Midbrain (tissue), 1 donor: ENCODE measurements around the gene MTA2.

ENCODE experiments used
- DNase-seq: peaks from one replicate; lab custom pipeline; 2025; lab: John Stamatoyannopoulos, UW

The MTA2 gene

DNA sequence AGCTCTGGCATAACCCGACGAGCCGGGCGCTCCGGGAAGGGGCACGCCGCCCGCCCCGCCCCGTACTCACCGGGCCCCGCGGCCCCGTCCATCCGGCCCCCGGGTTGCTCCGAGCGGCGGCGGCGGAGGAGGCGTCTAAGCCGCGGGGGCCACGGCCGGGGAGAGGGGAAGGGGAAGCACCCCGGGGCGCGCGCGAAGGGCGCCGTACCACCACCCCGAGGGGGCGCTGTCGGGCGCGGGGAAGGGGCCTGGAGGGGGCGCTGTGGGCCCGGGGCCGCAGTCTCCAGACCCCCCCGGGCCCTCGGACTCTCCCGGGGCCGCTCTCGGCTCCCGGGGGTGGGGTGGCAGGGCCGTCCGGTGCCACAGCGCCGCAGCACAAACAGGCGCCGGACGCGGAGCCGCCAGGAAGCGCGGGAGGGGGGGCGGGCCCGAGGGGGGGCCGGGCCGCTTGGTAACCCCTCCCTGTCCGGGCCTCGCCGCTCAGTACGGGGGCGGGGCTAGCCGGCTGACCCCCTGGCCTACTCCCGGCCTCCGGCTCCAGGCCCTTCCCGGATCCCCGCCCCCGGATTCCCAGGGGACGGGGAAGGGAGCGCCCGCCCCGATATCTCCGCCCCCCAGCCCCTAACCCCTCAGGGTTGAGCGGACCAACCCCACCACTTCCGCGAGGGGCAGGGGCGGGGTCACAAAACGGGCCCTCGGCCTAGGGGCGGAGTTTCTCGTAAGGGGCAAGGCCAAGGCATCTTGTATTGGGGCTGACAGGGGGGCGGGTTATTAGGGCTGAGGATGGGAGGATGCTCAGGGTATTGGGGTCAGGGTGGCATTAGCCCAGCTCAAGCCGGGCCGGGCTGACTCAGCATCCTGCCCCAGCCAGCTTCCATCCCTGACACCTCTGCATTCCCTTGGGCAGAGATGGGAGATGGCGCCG lies 11.0 kb upstream of the MTA2 start, which contains the start of the genes EML3 and ROM1:
Gene EML3 (minus strand): TSS at position 410 of the 925 bp plus-strand sequence. CDS start 318 bp downstream, at position 92.
Gene ROM1 (plus strand): TSS at position 892 of the 925 bp plus-strand sequence. CDS start 25 bp downstream, at position 917.
- DNase-seq, result peak; percentile 87

DNA sequence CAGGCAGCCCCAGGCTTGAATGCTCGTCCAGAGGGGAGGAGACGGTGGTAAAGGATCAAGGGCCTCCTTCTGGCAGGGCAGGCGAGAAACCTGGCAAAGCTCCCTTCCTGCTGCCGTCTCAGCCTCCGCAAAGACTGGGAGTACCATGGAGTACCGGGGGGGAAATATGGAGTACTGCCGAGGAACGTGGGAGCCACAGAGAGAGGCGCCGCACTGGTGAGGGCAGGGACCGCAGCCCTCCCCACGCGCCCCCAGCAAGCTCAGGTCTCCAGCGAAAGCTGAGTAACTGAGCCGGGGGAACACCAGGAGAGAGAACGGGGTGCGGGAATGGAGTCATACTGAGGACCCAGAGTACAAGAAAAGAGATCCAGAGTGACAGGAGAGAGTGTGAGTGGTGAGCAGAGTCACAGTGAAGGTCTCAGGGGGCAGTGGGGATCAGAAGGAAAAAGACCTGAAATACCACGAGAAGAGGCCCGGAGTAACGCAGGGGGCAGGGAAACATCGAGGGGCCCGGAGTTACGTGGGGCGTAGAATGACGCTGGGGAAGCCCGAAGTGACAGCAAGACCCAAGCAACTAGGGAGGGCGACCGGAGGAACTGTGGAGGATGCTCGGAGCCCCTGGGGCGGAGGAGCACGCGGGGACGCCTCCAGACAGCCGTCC lies 10.2 kb upstream of the MTA2 start:
- DNase-seq, result peak; percentile 18

DNA sequence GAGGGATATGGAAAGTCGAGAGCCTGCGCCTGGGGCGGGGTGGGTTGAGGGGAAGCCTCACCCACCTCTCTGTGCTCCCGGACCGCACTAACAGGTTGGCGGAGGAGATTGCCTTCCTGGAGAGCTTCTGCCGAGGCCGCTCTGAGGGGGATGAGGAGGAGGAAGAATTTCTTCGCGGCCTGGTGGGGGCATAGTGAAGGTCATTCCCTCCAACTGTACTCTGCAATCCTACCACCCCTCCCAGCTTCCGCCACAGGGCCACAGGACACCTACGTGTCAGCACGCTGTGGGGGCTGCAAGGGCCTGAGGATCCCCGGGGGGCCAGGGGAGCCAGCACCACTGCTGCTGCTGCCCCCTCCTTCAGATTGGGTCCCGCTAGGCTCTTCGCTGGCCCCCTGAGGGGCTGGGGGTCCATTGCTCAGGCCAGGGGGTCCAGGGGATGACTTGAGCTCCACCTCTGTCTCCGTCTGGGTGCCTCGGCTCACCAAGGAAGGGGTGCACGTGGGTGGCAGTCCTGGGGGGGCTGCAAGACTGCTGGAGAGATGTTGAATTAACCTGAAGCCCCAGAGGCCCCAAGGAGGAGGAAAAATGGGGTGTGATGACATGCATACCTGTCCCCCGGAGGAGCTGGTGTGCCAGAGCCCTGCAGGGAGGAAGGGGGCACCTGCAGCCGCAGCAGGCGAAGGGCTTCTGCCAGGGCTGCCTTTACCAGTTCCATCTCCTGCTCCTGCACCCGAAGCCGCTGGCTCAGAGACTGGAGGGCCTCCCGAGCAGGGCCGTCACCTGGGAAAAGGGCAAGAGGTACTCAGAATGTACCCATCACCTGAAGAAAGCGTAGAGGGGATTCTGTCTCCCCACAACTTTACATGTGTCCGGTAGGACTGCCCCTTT lies 9.4 kb upstream of the MTA2 start:
- no peak for DNase-seq

DNA sequence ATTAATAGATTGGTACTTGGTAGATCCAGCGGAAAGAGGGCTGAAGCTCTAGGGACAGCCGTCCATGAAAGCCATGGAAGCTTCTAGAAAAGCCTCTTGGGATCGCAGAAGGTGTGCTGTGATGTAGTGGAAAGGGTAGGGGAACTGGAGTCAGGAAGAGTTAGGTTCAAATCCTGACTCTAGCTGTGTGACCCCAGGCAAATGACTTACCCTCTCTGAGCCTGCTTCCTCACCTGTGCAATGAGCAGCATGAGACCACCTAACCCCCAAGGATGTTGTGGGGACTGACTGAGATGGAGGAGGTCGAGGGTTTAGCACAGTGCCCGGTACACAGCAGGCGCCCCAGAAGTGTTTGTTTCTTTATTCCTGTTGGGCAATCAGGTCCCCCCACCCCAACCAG lies 8.7 kb upstream of the MTA2 start:
- DNase-seq, result no peak

DNA sequence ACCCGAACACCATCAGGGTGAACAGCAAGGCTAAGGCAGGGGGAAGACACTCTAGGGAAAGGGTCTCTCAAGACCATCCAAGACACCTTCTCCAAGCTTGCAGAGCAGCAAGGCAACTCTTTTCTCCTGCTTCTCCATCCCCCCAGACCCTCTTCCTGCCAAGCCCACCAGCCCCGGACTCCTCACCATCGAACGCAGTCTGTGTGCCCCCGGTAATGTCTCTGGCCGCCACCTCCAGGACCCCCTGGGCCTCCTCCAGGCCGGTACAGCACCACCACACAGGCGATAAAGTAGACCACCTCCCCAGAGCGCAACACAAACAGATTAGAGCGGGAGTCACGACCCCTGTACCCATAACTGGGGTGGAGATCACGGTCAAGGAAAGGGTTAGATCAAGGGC lies 7.1 kb upstream of the MTA2 start:
- DNase-seq, result no peak

DNA sequence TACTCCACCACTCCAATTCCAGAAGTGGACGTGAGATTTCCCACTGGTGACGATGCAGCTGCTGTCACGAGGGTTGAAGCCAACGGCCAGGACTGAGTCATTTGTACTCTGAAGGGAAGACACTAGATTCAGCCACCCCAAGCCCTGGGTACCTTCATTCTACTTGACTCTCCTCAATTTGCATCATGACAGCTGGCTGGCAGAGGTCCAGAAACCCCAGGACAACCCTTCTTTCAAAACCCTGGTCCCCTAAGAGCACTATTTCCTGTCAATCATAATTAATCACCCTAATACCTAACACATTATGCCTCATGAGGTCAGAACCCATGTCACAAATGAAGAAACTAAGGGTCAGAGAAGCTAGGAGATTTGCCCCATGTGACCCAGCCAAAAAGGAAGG lies 6.0 kb upstream of the MTA2 start:
- DNase-seq, result no peak

DNA sequence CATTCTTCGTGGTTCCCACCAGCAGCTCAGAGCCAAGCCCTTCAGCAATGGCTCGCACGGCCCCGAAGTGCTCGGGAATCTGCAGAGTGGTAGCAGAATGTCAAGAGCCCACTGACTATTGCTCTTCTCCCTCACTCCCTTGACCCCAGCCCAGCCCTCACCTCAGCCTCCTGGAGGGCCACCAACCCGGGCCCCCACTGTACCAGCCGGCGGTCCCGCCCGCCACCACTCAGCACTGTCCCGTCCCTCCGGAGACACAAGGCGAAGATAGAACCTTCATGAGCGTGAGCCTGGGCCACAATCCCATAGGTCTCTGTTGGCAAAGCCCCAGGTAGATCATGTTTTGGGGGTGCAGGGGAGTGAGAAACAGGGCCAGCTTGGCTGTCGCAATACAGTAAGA lies 4.2 kb upstream of the MTA2 start:
- no peak for DNase-seq

DNA sequence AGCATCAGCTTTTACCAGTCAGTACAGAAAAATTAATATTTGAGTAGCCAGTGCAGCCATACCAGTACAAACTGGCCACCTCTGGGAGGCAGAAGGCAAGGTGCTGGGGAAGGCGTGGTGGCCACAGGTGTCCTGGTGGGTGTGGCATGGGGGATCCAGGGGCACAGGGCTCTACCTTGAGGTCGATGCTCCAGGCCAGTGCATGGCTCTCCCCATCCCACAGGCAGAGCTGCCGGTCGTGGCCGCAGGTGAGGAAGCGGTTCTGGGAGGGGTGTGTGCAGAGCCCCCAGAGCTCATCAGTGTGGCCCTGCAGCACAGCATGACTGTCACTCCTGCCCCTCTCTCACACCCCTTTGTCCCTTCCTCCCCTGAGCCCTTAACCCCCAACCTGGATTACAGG lies 3.8 kb upstream of the MTA2 start:
- no peak for DNase-seq

DNA sequence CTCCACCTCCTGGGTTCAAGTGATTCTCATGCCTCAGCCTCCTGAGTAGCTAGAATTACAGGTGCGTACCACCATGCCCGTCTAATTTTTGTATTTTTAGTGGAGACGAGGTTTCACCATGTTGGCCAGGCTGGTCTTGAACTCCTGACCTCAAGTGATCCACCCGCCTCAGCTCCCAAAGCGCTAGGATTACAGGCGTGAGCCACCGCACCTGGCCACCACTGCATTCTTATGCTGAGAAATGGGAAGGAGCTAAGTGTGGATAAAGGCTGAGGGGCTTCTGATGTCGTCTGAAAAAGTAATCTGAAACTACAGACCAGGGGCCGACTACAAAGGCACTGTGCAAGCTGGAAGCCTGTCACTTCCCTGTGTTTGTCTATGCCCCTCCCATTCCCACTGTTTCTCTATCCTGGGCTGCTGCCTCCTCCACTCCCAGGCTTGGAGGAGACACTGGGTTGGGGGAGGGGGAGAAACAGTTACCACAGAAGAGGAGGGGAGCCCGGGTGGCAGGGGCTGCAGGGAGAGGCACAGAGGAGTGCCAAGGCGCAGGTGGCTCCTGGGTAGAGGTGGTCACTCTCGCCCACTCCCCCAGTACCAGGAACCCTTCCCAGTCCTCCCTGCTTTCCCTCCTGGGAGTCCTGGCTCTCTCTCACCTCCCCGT lies 2.9 kb upstream of the MTA2 start:
- no peak for DNase-seq

DNA sequence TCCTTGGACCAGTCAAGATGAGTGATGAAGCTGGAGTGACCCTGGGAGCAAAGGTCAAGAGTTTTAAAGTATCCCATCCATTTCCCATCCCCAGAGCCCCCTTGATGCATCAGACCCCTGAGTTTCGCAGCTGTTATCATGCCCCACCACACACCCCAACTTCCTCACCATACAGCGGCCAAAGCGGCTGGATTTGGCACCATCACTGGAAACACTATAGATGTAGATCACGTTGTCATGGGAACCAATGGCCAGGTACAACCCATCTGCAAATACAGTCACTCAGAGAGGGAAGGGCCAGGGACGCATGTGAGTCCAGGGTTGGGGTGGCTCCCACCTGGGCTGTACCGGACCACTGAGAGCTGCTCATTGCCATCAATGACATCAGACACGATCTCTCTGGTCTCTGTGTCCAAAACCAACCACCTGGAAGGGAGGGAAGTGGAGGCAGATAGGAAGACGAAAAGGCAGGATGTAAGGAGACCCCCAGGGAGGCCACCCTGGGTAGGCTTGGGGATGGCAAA lies 2.2 kb upstream of the MTA2 start:
- no peak for DNase-seq

DNA sequence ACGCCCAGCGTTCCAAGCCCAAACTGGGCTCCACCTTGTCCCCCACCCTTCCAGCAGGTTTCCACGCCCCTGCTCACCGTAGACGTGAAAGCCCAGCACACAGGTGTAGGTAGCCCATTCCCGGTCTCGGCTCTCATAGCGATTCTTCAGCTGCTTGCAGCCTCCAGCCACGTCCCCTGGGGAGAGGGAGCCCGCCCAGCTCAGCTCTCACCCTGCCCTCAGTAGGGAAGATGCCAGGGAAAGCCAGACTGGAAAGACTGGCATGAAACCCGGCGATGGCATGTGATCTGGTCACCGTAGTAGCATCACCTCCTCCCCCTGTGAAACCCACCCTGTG lies 1.4 kb upstream of the MTA2 start:
- no peak for DNase-seq

DNA sequence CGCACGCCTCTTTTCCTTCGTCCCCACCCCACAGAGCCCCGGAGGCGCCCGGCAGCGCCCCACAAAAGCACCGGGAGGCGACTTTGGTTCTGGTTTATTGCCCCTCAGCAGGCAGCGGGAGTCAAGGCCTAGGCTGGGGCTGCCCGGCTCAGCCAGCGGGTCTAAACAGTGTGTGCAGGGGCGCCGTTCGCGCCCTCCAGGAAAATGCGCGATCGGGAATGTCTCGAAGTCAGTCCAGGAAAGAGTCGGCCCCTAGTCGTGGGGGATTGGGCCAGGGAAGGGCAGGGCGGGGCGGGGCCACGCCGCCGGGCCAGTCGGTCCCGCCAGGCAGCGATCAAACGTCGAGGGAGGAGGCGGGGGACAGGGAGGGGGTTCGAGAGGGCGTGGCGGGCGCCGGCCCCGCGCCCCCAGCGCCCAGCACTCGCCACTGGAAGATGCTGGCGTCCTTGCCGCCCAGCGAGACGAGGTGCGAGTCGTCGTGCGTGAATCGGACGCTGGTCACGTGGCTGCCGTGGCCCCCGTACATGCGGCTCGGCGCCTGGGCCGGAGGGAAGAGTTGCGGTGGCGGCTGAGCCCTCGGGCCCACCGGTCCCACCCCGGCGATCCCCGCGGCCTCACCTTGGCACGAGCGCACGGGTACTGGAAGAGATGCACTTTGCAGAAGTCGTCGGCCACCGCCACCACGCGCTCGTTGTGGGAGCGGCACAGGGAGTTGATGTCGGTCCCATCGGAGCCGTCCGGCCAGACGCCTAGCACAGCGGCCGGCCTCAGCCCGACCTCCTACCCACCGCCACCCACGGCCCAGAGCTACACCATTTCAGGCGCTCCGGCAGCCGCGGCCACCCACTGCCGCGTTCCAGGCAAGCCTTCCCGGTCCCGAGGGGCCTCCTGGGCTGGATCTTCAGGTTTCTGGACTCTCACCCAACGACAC lies 741 bp upstream of the MTA2 start:
- peak; percentile 85 for DNase-seq

DNA sequence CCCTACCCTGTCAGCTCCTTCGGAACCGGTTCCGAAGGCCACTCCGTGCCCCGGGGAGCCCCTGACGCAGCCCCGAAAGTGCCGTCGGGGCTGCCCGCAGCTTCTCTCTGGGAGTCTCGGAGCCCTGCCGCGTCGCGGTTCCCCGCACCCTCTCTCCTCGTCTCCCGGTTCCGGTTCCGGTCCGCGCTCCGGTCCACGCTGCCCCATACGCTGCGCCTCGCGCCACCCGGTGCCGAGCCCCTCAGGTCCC lies 618 bp downstream of the MTA2 start:
- no peak for DNase-seq

DNA sequence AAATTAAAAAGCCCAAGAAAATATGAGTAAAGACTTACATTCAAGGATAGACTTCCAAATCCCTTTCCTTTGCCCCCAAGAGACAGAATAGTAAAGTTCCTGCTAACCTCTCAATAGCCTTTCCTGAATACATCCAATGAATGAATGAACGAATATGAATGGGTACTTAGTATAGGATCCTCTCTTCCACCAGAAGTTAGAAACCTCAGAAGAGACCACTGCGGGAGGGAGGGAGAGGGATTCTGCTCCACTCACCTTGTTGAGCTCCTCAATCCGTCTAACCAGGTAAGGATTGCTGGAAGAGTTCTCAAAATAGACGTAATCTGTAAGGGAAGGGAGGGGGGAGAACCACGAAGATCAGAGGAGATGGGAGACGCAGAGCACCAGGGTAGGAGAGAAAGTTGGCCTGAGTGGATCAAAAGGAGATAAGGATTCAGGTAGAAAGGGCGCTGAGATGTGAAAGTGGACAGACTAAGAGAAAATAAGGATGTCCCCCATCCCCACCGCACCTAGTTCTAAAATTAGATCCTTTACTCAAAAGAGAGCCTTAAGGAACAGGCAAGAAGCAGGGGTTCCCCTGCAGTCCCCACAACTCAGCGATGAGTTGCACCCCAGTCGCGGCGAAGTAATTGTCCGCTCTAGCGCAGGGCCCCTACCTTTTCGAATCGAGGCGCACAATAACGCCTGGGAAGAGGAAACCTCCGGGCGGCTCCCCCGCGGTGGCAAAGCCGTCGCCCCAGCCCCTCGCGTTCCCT lies 1.1 kb downstream of the MTA2 start:
- DNase-seq, result no peak

DNA sequence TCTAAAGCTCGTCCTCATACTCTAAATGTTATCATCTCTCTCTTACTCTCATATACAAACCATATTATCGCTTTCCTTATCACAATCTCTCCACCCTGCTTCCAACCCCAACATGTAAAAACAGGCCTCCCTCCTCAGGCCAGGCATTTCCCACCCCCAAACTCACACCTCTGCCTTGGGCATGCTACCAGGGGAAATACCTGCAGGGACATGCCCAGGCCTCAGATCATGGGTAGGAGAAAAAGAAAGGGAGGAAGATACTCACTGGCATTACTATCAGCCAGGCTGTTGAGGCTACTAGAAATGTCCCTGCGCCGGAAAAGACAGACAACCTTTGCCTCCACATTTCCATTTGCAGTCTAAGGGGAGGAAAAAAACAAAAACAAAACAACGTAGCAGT lies 1.8 kb downstream of the MTA2 start:
- DNase-seq, result no peak

DNA sequence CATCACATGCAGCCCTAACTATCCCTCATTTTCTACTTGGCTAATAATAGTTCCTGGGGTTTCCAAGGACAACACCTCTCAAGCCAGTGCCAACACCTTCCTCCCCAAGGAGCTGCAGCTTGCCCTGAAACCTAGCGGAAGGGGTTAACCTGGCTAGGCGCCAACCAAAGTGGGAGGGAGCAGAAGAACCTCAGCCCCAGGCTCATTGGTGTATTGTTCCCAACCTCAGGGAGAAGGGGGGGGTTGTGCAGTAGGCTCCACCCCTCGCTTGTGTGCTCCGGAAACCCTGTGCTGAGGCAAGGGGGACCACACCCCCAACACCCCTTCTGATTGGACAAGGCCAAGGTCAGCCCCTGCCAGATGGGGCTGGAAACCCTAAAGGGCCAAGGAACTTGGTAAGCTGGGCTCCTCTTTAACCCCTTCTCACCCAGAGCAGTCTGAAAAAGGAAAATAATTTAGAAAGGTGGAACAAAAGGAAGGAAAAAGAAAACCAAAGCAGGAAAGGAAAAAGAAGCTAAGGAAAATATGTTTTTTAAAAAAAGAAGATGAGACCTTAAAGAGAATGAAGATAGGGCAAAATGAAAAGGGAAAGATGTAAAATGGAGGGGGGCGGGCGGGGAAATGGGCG lies 2.5 kb downstream of the MTA2 start:
- peak; percentile 89 for DNase-seq

DNA sequence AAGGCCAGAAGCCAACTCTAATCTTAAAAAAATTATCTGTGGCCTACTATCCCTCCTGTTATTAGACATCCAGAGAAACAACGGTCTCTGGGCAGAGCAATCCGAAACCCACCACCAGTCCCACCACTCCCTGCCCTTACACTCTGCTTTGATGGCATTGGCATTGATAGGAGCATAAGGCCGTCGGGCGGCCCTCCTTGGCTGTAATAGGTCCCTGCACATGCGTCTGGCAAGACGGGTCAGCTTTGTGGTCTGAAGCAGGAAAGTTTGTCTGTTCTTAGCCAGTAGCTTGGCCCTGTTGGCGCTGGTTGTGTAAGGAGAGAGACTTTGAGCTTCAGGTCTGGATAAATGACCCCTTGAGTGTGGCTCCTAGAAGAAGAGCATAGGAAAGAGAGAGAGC lies 6.5 kb downstream of the MTA2 start:
- DNase-seq, result no peak

DNA sequence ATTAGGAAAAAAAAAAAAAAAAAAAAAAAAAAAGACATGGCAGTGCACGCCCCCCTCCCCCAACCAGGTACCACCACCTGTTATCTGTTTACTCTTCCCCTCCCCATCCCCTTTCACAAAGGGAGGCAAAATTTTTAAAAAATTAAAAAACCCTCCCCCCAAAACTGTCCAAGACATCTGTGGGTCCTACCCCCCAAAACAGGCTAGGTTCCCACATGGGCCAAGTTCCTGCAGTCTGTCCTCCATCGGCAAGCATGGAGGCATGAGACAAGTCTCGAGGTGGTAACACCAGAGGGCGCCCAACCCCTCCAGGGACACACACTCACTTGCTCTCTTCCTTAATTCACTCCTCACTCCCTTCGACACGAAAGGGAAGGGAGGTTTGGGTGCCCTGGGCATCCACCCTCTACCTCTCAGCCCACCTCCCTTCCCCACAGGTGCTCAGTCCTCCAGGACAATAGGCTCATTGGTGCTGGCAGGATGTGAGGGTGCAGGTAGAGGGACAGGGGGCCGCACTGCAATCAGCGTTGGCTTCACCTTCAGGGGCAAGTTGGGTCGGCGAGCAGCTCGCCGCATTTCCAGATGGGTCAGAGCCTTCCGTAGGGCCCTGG lies 8.1 kb downstream of the MTA2 start:
- peak; percentile 55 for DNase-seq

DNA sequence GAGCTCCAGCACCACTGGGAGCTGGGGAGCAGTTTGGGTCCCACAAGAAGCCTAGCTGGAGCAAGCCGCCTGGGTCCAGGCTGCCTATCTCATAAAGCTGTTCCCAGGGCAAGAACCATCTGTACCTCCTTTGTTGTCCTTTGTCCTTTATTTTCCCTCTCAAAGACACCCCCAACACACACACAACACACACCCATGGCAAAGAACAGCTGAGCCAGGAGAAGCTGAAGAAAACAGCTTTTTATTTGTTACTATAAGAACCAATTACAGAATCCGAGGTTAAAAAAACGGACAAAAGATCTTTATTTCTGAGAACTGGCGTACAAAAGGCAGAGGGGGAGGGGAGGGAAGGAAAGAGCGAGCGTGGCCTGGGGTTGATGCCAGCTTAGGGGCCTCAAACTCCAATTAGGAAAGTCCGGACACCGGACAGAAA lies 8.7 kb downstream of the MTA2 start:
- peak; percentile 63 for DNase-seq
